Measurements from ENCODE around the gene CNTNAP2. TPM values are rescaled to one million over a fixed set of nuclear protein-coding genes. Genes with fewer than 3 reads are reported as not detected.

CNTNAP2 gene
- total RNA-seq, 1 donor from 2014 or later = 2.2 TPM

DNA sequence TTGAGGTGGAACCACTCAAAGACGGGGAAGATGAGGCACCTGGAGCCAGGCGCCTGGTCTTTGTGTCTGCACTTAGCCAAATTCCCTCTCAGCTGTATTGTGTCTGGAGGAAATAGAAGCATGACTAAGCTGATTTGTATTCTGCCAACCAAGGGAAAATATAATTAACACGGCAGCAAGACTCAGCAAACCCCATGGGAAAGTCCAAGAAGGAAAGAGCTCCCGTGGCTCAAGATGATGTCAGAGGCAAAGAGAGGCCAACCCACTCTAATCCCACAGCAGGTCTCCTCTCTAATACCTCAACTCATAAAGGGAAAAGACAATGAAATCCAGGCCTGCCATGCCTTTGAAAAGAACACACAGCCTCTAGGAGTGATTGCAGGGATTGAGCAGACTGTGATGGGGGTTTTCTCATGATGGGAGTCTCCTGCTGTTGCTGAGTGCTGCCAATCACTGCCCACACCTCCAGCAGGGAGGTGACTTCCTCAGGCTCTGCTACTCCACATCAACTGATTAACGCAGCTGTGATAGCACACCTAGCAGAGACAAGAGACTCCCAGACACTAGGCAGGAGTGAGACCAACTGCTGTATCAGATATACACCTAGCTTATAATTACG, 2218.5 kb downstream of the CNTNAP2 start:
- Histone ChIP-seq H3K4me3 (no peak overlapping the region), H3K9me3 (no peaks in the 10 kb centered on the region), H3K27me3 (no peaks in the 10 kb centered on the region), H3K4me1 (peaks cover 9% of the 10 kb centered on the region), H3K27ac (no peak overlapping the region), H3K36me3 (no peaks in the 10 kb centered on the region)
- intact Hi-C loops (cut with DNase I) = no loop called here
- DNase-seq (ENCODE audit: extremely low spot score in 2 of 2) = no peak
- no peak for TF ChIP-seq POLR2AphosphoS5 (IDR thresholded peaks at IDR 0.05; ENCODE audit: insufficient read depth in 1 of 2, low read depth in 1 of 2)
- no peak for TF ChIP-seq POLR2A (IDR thresholded peaks at IDR 0.05)
- no peak for TF ChIP-seq CTCF (IDR thresholded peaks at IDR 0.05)

DNA sequence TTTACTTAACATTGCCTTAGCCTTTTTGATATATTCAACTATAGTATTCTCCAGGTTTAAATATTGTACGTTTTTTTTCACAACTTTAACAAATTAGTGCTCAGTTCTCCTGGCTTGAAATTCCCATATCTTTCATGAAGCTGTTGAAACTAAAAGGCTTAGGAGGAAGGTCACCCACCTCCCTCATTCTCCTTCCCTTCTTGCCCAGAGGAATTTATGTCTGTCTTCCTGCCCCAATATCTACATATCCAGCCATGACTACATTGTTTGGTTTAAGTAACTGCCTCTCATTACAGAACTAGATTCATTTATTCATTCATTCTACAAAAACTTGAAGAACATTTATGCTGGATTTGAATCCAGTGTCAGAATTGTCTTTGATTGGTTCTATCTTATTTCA, 2219.2 kb downstream of the CNTNAP2 start:
- Histone ChIP-seq H3K4me1 (peaks cover 9% of the 10 kb centered on the region), H3K4me3 (no peak overlapping the region), H3K27me3 (no peaks in the 10 kb centered on the region), H3K36me3 (no peaks in the 10 kb centered on the region), H3K9me3 (no peaks in the 10 kb centered on the region), H3K27ac (no peak overlapping the region)
- DNase-seq (ENCODE audit: extremely low spot score in 2 of 2) = no peak
- no peak for TF ChIP-seq CTCF (IDR thresholded peaks at IDR 0.05)
- TF ChIP-seq POLR2AphosphoS5 (IDR thresholded peaks at IDR 0.05; ENCODE audit: insufficient read depth in 1 of 2, low read depth in 1 of 2) = no peak
- no peak for TF ChIP-seq POLR2A (IDR thresholded peaks at IDR 0.05)
- intact Hi-C loops (cut with DNase I) = no loop called here

DNA sequence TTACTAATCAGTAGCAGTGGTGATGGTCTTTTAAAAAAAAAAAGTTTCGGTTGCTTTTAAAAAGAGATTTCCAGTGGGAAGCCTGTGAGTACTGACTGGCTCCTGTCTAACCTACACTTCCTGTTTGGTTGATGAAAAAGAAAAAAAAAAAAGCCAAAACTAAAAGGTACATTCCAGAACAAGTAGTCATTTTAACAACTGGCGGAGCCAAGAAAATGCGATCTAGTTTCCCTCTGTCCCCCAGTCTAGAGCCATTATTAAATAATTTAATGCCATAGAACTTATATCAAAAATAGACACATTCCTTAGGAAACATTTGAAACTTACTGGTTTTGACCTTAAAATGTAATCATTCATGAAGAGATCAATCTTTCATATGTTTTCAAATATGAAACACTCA, 2219.8 kb downstream of the CNTNAP2 start:
- Histone ChIP-seq H3K27ac (no peak overlapping the region), H3K4me3 (no peak overlapping the region), H3K4me1 (peaks cover 9% of the 10 kb centered on the region), H3K27me3 (no peaks in the 10 kb centered on the region), H3K36me3 (no peaks in the 10 kb centered on the region), H3K9me3 (no peaks in the 10 kb centered on the region)
- no peak for DNase-seq (ENCODE audit: extremely low spot score in 2 of 2)
- TF ChIP-seq POLR2AphosphoS5 (IDR thresholded peaks at IDR 0.05; ENCODE audit: insufficient read depth in 1 of 2, low read depth in 1 of 2) (no peak), POLR2A (IDR thresholded peaks at IDR 0.05) (no peak), CTCF (IDR thresholded peaks at IDR 0.05) (no peak)
- intact Hi-C loops (cut with DNase I) = no loop called here

- intact Hi-C loops (cut with DNase I) = no loop called here
- no peaks in the 10 kb centered on the region for H3K36me3 ChIP-seq
- H3K27ac ChIP-seq = no peak overlapping the region
- H3K4me3 ChIP-seq = no peak overlapping the region
- TF ChIP-seq POLR2AphosphoS5 (IDR thresholded peaks at IDR 0.05; ENCODE audit: insufficient read depth in 1 of 2, low read depth in 1 of 2) = no peak
- no peak for TF ChIP-seq CTCF (IDR thresholded peaks at IDR 0.05)
- TF ChIP-seq POLR2A (IDR thresholded peaks at IDR 0.05) = no peak
- H3K4me1 ChIP-seq = peaks cover 9% of the 10 kb centered on the region
- H3K27me3 ChIP-seq = no peaks in the 10 kb centered on the region
- H3K9me3 ChIP-seq = no peaks in the 10 kb centered on the region
- DNase-seq (ENCODE audit: extremely low spot score in 2 of 2) = no peak
Measured at GRCh38 chr7:148337246-148337965, 2220.8 kb downstream of the CNTNAP2 start.
